Right atrium auricular region (tissue), 2 donors: ENCODE results near the gene GNAT3. TPM values are rescaled to one million over a fixed set of nuclear protein-coding genes. Genes with fewer than 3 reads are reported as not detected.

Experiments
- DNase-seq: peaks from one replicate; pipeline ENCODE4 v3.0.0-alpha.2; 2019; ENCODE audit warnings: low spot score
- H3K27ac ChIP-seq, 2 donors: fragments of 200-600 bp; sonication (generic); 1 replicate in 1 of 2; 2 replicates in 1 of 2; pipeline ENCODE4 v1.5.1; 2016 to 2019
- H3K27me3 ChIP-seq, 2 donors: fragments of 200-600 bp; sonication (generic); one replicate each; pipeline versions ENCODE4 v1.5.1 to v1.6.0; 2017 to 2019
- H3K36me3 ChIP-seq: fragments of 200-600 bp; sonication (generic); one replicate; pipeline ENCODE4 v1.5.1; 2016
- H3K4me1 ChIP-seq, 2 donors: fragments of 200-600 bp; sonication (generic); one replicate each; pipeline versions ENCODE4 v1.5.1 to v1.6.0; 2017 to 2019
- H3K4me3 ChIP-seq, 2 donors: fragments of 200-600 bp; sonication (generic); 1 replicate in 1 of 2; 2 replicates in 1 of 2; pipeline ENCODE4 v1.5.1; 2017 to 2019; ENCODE audit warnings: mild to moderate bottlenecking in 1 of 2, moderate library complexity in 1 of 2
- H3K9me3 ChIP-seq, 2 donors: fragments of 200-600 bp; sonication (generic); one replicate each; pipeline ENCODE4 v1.5.1; 2019
- CTCF ChIP-seq, 2 donors: fragments of 200-600 bp; sonication (generic); IDR thresholded peaks; one replicate each; pipeline ENCODE4 v1.5.1; 2019; ENCODE audit warnings: antibody characterized with exemption in 2 of 2
- total RNA-seq, 2 donors: library from RNA; depleted of rRNA; stranded (reverse); fragments of >200 nt; gene quantifications; one replicate each; pipeline ENCODE4 v1.1.0, GENCODE V29; 2016

Gene GNAT3
- total RNA-seq, 2 donors from 2014 or later = not detected

GRCh38 chr7:80463272-80463920, 48.5 kb downstream of the GNAT3 start:
- Histone ChIP-seq H3K4me1 (peaks cover 0 to 6% of the 10 kb centered on the region in 2 donors), H3K27ac (no peak overlapping the region), H3K9me3 (no peaks in the 10 kb centered on the region), H3K36me3 (no peaks in the 10 kb centered on the region), H3K27me3 (no peaks in the 10 kb centered on the region), H3K4me3 (no peak overlapping the region)
- TF ChIP-seq CTCF (IDR thresholded peaks at IDR 0.05) = no peak
- no peak for DNase-seq

GRCh38 chr7:80460857-80461256, 51.0 kb downstream of the GNAT3 start:
- Histone ChIP-seq H3K27me3 (no peaks in the 10 kb centered on the region), H3K9me3 (no peaks in the 10 kb centered on the region), H3K27ac (no peak overlapping the region), H3K4me1 (no peaks in the 10 kb centered on the region), H3K4me3 (no peak overlapping the region), H3K36me3 (no peaks in the 10 kb centered on the region)
- DNase-seq = no peak
- TF ChIP-seq CTCF (IDR thresholded peaks at IDR 0.05) = no peak

- DNase-seq = no peak
- Histone ChIP-seq H3K36me3 (no peaks in the 10 kb centered on the region), H3K9me3 (no peaks in the 10 kb centered on the region), H3K4me3 (no peak overlapping the region), H3K4me1 (no peaks in the 10 kb centered on the region), H3K27ac (no peak overlapping the region), H3K27me3 (no peaks in the 10 kb centered on the region)
- TF ChIP-seq CTCF (IDR thresholded peaks at IDR 0.05) = no peak
Observed at GRCh38 chr7:80459776-80460510, 51.9 kb downstream of the GNAT3 start.

GRCh38 chr7:80458822-80459725, 52.8 kb downstream of the GNAT3 start:
- no peaks in the 10 kb centered on the region for H3K9me3 ChIP-seq
- no peaks in the 10 kb centered on the region for H3K4me1 ChIP-seq
- TF ChIP-seq CTCF (IDR thresholded peaks at IDR 0.05) = no peak
- no peak overlapping the region for H3K4me3 ChIP-seq
- no peak overlapping the region for H3K27ac ChIP-seq
- H3K36me3 ChIP-seq = no peaks in the 10 kb centered on the region
- no peak for DNase-seq
- H3K27me3 ChIP-seq = no peaks in the 10 kb centered on the region

- no peaks in the 10 kb centered on the region for H3K36me3 ChIP-seq
- no peak overlapping the region for H3K27ac ChIP-seq
- no peaks in the 10 kb centered on the region for H3K9me3 ChIP-seq
- no peaks in the 10 kb centered on the region for H3K4me1 ChIP-seq
- no peak overlapping the region for H3K4me3 ChIP-seq
- TF ChIP-seq CTCF (IDR thresholded peaks at IDR 0.05) = peak in 1 of 2 donors; percentile 59
- no peaks in the 10 kb centered on the region for H3K27me3 ChIP-seq
- no peak for DNase-seq
Observed at GRCh38 chr7:80453699-80454340, 58.0 kb downstream of the GNAT3 start.
